Nephron progenitor cell (in vitro differentiated cells): ENCODE results near the gene PTBP3.

Experiments
- DNase-seq: peaks from one replicate; pipeline ENCODE4 v3.0.0; 2021
- H3K27ac Mint-ChIP-seq: 2 replicates; pipeline ENCODE4 v1.8.0; 2021; ENCODE audit warnings: mild to moderate bottlenecking, moderate library complexity, mixed read lengths
- H3K27me3 Mint-ChIP-seq: 2 replicates; pipeline ENCODE4 v1.8.0; 2021; ENCODE audit warnings: mild to moderate bottlenecking, low read depth, mixed read lengths; ENCODE audit not compliant: poor library complexity
- H3K36me3 Mint-ChIP-seq: 2 replicates; pipeline ENCODE4 v1.8.0; 2021; ENCODE audit warnings: low read depth, mixed read lengths
- H3K4me1 Mint-ChIP-seq: 2 replicates; pipeline ENCODE4 v1.8.0; 2021; ENCODE audit warnings: mixed read lengths
- H3K4me3 Mint-ChIP-seq: 2 replicates; pipeline ENCODE4 v1.8.0; 2021; ENCODE audit warnings: mild to moderate bottlenecking, moderate library complexity, mixed read lengths
- H3K9me3 Mint-ChIP-seq: 2 replicates; pipeline ENCODE4 v1.8.0; 2021; ENCODE audit warnings: mild to moderate bottlenecking, moderate library complexity, mixed read lengths
- CTCF ChIP-seq: fragments of 200-600 bp; sonication (generic); IDR thresholded peaks from 2 replicates; pipeline ENCODE4 v1.5.0; 2021; ENCODE audit warnings: antibody characterized with exemption

The PTBP3 gene

GRCh38 chr9:112184946-112185345 is 148.5 kb downstream of the PTBP3 start:
- Mint-ChIP-seq H3K4me3 (no peak overlapping the region), H3K9me3 (peaks cover 6% of the 10 kb centered on the region), H3K27me3 (peaks cover 4% of the 10 kb centered on the region), H3K4me1 (peaks cover 31% of the 10 kb centered on the region), H3K36me3 (peaks cover 10% of the 10 kb centered on the region), H3K27ac (no peak overlapping the region)
- TF ChIP-seq CTCF: no peak
- no peak for DNase-seq

GRCh38 chr9:112184221-112184620 is 149.2 kb downstream of the PTBP3 start:
- peaks cover 6% of the 10 kb centered on the region for H3K9me3 Mint-ChIP-seq
- no peak overlapping the region for H3K27ac Mint-ChIP-seq
- H3K27me3 Mint-ChIP-seq: peaks cover 4% of the 10 kb centered on the region
- H3K36me3 Mint-ChIP-seq: peaks cover 10% of the 10 kb centered on the region
- H3K4me1 Mint-ChIP-seq: peaks cover 33% of the 10 kb centered on the region
- no peak overlapping the region for H3K4me3 Mint-ChIP-seq
- TF ChIP-seq CTCF: no peak
- no peak for DNase-seq

GRCh38 chr9:112180387-112180881 is 153.0 kb downstream of the PTBP3 start:
- H3K36me3 Mint-ChIP-seq: peaks cover 10% of the 10 kb centered on the region
- DNase-seq: no peak
- TF ChIP-seq CTCF: no peak

GRCh38 chr9:112179816-112180215 is 153.6 kb downstream of the PTBP3 start:
- Mint-ChIP-seq H3K27ac (peak overlapping the region; percentile 44), H3K4me3 (no peak overlapping the region), H3K4me1 (peaks cover 45% of the 10 kb centered on the region), H3K9me3 (peaks cover 6% of the 10 kb centered on the region), H3K36me3 (peaks cover 9% of the 10 kb centered on the region), H3K27me3 (peaks cover 6% of the 10 kb centered on the region)
- TF ChIP-seq CTCF: no peak
- DNase-seq: no peak

More at GRCh38 chr9:112180387-112180881, 153.0 kb downstream of the PTBP3 start:
- H3K27ac Mint-ChIP-seq: no peak overlapping the region
- H3K4me3 Mint-ChIP-seq: no peak overlapping the region
- H3K9me3 Mint-ChIP-seq: peaks cover 6% of the 10 kb centered on the region
- peaks cover 42% of the 10 kb centered on the region for H3K4me1 Mint-ChIP-seq
- peaks cover 6% of the 10 kb centered on the region for H3K27me3 Mint-ChIP-seq

- TF ChIP-seq CTCF: no peak
- Mint-ChIP-seq H3K9me3 (no peaks in the 10 kb centered on the region), H3K27me3 (peaks cover 17% of the 10 kb centered on the region), H3K36me3 (peaks cover 22% of the 10 kb centered on the region), H3K27ac (no peak overlapping the region), H3K4me1 (peaks cover 63% of the 10 kb centered on the region), H3K4me3 (peak overlapping the region; percentile 92)
- no peak for DNase-seq
These were observed 156.9 kb downstream of the PTBP3 start for GRCh38 chr9:112176524-112176923.

GRCh38 chr9:112175796-112176315 is 157.6 kb downstream of the PTBP3 start:
- Mint-ChIP-seq H3K27ac (peak overlapping the region; percentile 78), H3K9me3 (no peaks in the 10 kb centered on the region), H3K4me1 (peaks cover 62% of the 10 kb centered on the region), H3K36me3 (peaks cover 22% of the 10 kb centered on the region), H3K27me3 (peaks cover 17% of the 10 kb centered on the region), H3K4me3 (peak overlapping the region; percentile 92)
- DNase-seq: no peak
- TF ChIP-seq CTCF: no peak
